GM23338 (cell line): ENCODE measurements around the gene HIVEP3. TPM values are rescaled to one million over a fixed set of nuclear protein-coding genes. Genes with fewer than 3 reads are reported as not detected.

Experiments
- ATAC-seq: fragments of 200-7000 bp; cut with Tn5 transposase; 3 replicates; pipeline ENCODE4 v1.9.1; 2020
- DNase-seq: peaks from one replicate; pipeline ENCODE4 v3.0.0-alpha.2; 2015; ENCODE audit warnings: low spot score
- H2AFZ ChIP-seq: fragments of 200-600 bp; sonication (generic); 2 replicates; pipeline ENCODE4 v1.8.0; 2016; ENCODE audit warnings: antibody characterized with exemption, mild to moderate bottlenecking, moderate library complexity
- H3F3A ChIP-seq: fragments of 200-600 bp; sonication (generic); replicated peaks from 2 replicates; pipeline ENCODE4 v1.8.0; 2017; ENCODE audit warnings: antibody characterized with exemption, mixed run types, low read depth
- H3K27ac ChIP-seq: fragments of 200-600 bp; sonication (generic); 2 replicates; pipeline ENCODE4 v1.6.1; 2016; ENCODE audit warnings: low read depth
- H3K27me3 ChIP-seq: fragments of 200-600 bp; sonication (generic); 2 replicates; pipeline ENCODE4 v1.8.0; 2016; ENCODE audit warnings: mild to moderate bottlenecking, mixed run types, moderate library complexity; ENCODE audit not compliant: insufficient read depth
- H3K36me3 ChIP-seq: fragments of 200-600 bp; sonication (generic); 2 replicates; pipeline ENCODE4 v1.8.0; 2016; ENCODE audit warnings: mild to moderate bottlenecking; ENCODE audit not compliant: insufficient read depth
- H3K4me1 ChIP-seq: fragments of 200-600 bp; sonication (generic); 2 replicates; pipeline ENCODE4 v1.8.0; 2016; ENCODE audit warnings: mild to moderate bottlenecking, moderate library complexity; ENCODE audit not compliant: insufficient read depth
- H3K4me2 ChIP-seq: fragments of 200-600 bp; sonication (generic); 2 replicates; pipeline ENCODE4 v1.7.1; 2017; ENCODE audit warnings: mixed run types
- H3K4me3 ChIP-seq: fragments of 200-600 bp; sonication (generic); 2 replicates; pipeline ENCODE4 v1.6.1; 2016; ENCODE audit warnings: mixed run types
- H3K79me2 ChIP-seq: fragments of 200-600 bp; sonication (generic); replicated peaks from 2 replicates; pipeline ENCODE4 v1.8.0; 2017; ENCODE audit warnings: mild to moderate bottlenecking; ENCODE audit not compliant: insufficient read depth
- H3K9me2 ChIP-seq: fragments of 200-600 bp; sonication (generic); 2 replicates; pipeline ENCODE4 v1.8.0; 2017; ENCODE audit not compliant: insufficient read depth
- H4K20me1 ChIP-seq: fragments of 200-600 bp; sonication (generic); replicated peaks from 2 replicates; pipeline ENCODE4 v1.8.0; 2017; ENCODE audit warnings: mild to moderate bottlenecking; ENCODE audit not compliant: insufficient read depth
- H3K27ac Mint-ChIP-seq: 2 replicates; pipeline ENCODE4 v1.8.0; 2020; ENCODE audit warnings: inconsistent platforms, mild to moderate bottlenecking, moderate library complexity, mixed read lengths
- H3K27me3 Mint-ChIP-seq: 3 replicates; pipeline ENCODE4 v1.8.0; 2022; ENCODE audit warnings: low read depth, mild to moderate bottlenecking, moderate library complexity, mixed read lengths, inconsistent platforms; ENCODE audit not compliant: insufficient read depth, poor library complexity
- H3K36me3 Mint-ChIP-seq: 3 replicates; pipeline ENCODE4 v1.8.0; 2021; ENCODE audit warnings: low read depth, mild to moderate bottlenecking, inconsistent platforms, moderate library complexity, mixed read lengths
- H3K4me1 Mint-ChIP-seq: 3 replicates; pipeline ENCODE4 v1.8.0; 2020; ENCODE audit warnings: mild to moderate bottlenecking, inconsistent platforms, mixed read lengths
- H3K4me3 Mint-ChIP-seq: 3 replicates; pipeline ENCODE4 v1.8.0; 2021; ENCODE audit warnings: moderate library complexity, mild to moderate bottlenecking, inconsistent platforms, mixed read lengths
- H3K9me3 Mint-ChIP-seq: 3 replicates; pipeline ENCODE4 v1.8.0; 2020; ENCODE audit warnings: moderate library complexity, mild to moderate bottlenecking, inconsistent platforms, mixed read lengths
- CTCF ChIP-seq, 2 experiments: fragments of 200-600 bp in 1 of 2; sonication (generic) in 1 of 2; conservative IDR thresholded peaks; 2 replicates each; pipeline versions ENCODE4 v1.5.1 to v1.6.1; 2016 to 2017; ENCODE audit warnings: antibody characterized with exemption in 2 of 2, low read depth in 2 of 2, mild to moderate bottlenecking in 2 of 2, moderate library complexity in 1 of 2
- EZH2 ChIP-seq: fragments of 200-600 bp; sonication (generic); IDR thresholded peaks from one replicate; pipeline ENCODE4 v1.8.0; 2017; ENCODE audit warnings: antibody characterized with exemption, mild to moderate bottlenecking, low read depth; ENCODE audit not compliant: unreplicated experiment
- EZH2phosphoT487 ChIP-seq: fragments of 200-600 bp; sonication (generic); IDR thresholded peaks from one replicate; pipeline ENCODE4 v1.8.1; 2018; ENCODE audit warnings: antibody characterized with exemption; ENCODE audit not compliant: unreplicated experiment
- JUNB ChIP-seq: IDR thresholded peaks from one replicate; pipeline ENCODE4 v1.6.1; 2016; ENCODE audit warnings: antibody characterized with exemption; ENCODE audit not compliant: unreplicated experiment
- NANOG ChIP-seq: IDR thresholded peaks from 2 replicates; pipeline ENCODE4 v1.6.1; 2016; ENCODE audit warnings: antibody characterized with exemption, borderline replicate concordance
- REST ChIP-seq: IDR thresholded peaks from one replicate; pipeline ENCODE4 v1.6.1; 2018; ENCODE audit warnings: antibody characterized with exemption; ENCODE audit not compliant: unreplicated experiment
- ZNF114 ChIP-seq: fragments of 250-450 bp; sonication (Bioruptor Pico); IDR thresholded peaks from 2 replicates; pipeline ENCODE4 v1.5.0; 2020; ENCODE audit warnings: mild to moderate bottlenecking, moderate library complexity
- ZNF331 ChIP-seq: fragments of 250-450 bp; sonication (Bioruptor Pico); IDR thresholded peaks from 2 replicates; pipeline ENCODE4 v1.5.0; 2020; ENCODE audit warnings: low read depth, mild to moderate bottlenecking, moderate library complexity
- polyA plus RNA-seq: library from polyadenylated mRNA; unstranded; fragments of >200 nt; fragmentation: Nextera tagmentation; extraction: Ambion mirVana; gene quantifications from 2 replicates; pipeline ENCODE4 v1.2.1, GENCODE V29; 2016
- total RNA-seq: library from RNA; depleted of rRNA; stranded (reverse); fragments of >200 nt; shearing (Covaris generic); gene quantifications from 2 replicates; pipeline ENCODE4 v1.2.3, GENCODE V29; 2014

HIVEP3 gene
- total and polyA plus RNA-seq, 2 experiments from 2014 or later: 0.14 to 0.24 TPM

GRCh38 chr1:41662061-41662764 lies 256.5 kb downstream of the HIVEP3 start:
- H3K27me3 ChIP-seq: peaks cover 39% of the 10 kb centered on the region
- no peaks in the 10 kb centered on the region for H3K9me3 Mint-ChIP-seq
- H3K4me2 ChIP-seq: peak overlapping the region; percentile 86
- H4K20me1 ChIP-seq: peaks cover 6% of the 10 kb centered on the region; the same call in 1 of the 2 replicates
- H3K27ac Mint-ChIP-seq: no peak overlapping the region
- DNase-seq (peak; percentile 64), ATAC-seq (peak; percentile 69)
- no peaks in the 10 kb centered on the region for H3K36me3 Mint-ChIP-seq
- peaks cover 40% of the 10 kb centered on the region for H3K27me3 Mint-ChIP-seq
- H3K4me3 ChIP-seq: peak overlapping the region; percentile 71
- H2AFZ ChIP-seq: 0 out of 2 replicates have a peak overlapping the region, but pooled peaks have one; percentile 23
- peaks cover 5% of the 10 kb centered on the region; the same call in 2 of the 3 replicates for H3K4me1 Mint-ChIP-seq
- no peak overlapping the region for H3K27ac ChIP-seq
- H3F3A ChIP-seq: no peaks in the 10 kb centered on the region
- no peaks in the 10 kb centered on the region for H3K36me3 ChIP-seq
- peaks cover 3% of the 10 kb centered on the region; the same call in 1 of the 2 replicates for H3K4me1 ChIP-seq
- H3K79me2 ChIP-seq: no peaks in the 10 kb centered on the region
- H3K9me2 ChIP-seq: no peaks in the 10 kb centered on the region; the same call in 1 of the 2 replicates
- peak overlapping the region; percentile 45; the same call in 2 of the 3 replicates for H3K4me3 Mint-ChIP-seq
- TF ChIP-seq NANOG: no peak
- TF ChIP-seq ZNF331 (CRISPR knock-in tag): no peak
- no peak for TF ChIP-seq EZH2
- no peak for TF ChIP-seq CTCF (conservative IDR thresholded peaks at IDR 0.05; ENCODE audit: low read depth in 2 of 2)
- no peak for TF ChIP-seq ZNF114
- TF ChIP-seq JUNB: no peak
- no peak for TF ChIP-seq REST

GRCh38 chr1:41661428-41662060 lies 257.2 kb downstream of the HIVEP3 start:
- H3K27ac ChIP-seq: no peak overlapping the region
- Mint-ChIP-seq H3K9me3 (no peaks in the 10 kb centered on the region), H3K36me3 (no peaks in the 10 kb centered on the region), H3K27ac (no peak overlapping the region), H3K4me3 (peak overlapping the region; percentile 76), H3K27me3 (peaks cover 40% of the 10 kb centered on the region), H3K4me1 (peaks cover 5% of the 10 kb centered on the region; the same call in 2 of the 3 replicates)
- ATAC-seq: peak; percentile 15
- H2AFZ ChIP-seq: 0 out of 2 replicates have a peak overlapping the region, but pooled peaks have one; percentile 63
- DNase-seq: peak; percentile 25
- H3K36me3 ChIP-seq: no peaks in the 10 kb centered on the region
- peaks cover 39% of the 10 kb centered on the region for H3K27me3 ChIP-seq
- no peaks in the 10 kb centered on the region for H3K79me2 ChIP-seq
- peak overlapping the region; percentile 61 for H3K4me3 ChIP-seq
- peaks cover 6% of the 10 kb centered on the region; the same call in 1 of the 2 replicates for H4K20me1 ChIP-seq
- H3K4me2 ChIP-seq: peak overlapping the region; percentile 84
- no peaks in the 10 kb centered on the region; the same call in 1 of the 2 replicates for H3K9me2 ChIP-seq
- peaks cover 3% of the 10 kb centered on the region; the same call in 1 of the 2 replicates for H3K4me1 ChIP-seq
- TF ChIP-seq EZH2phosphoT487 (no peak), JUNB (no peak)
- no peaks in the 10 kb centered on the region for H3F3A ChIP-seq
